OCI-LY1 (cell line): ENCODE measurements around the gene CAPN12.

Experiments
- CTCF ChIP-seq: fragments of 200-600 bp; sonication (generic), shearing (Covaris generic); IDR thresholded peaks from 2 replicates; pipeline ENCODE4 v1.5.1; 2017; ENCODE audit warnings: mild to moderate bottlenecking, antibody characterized with exemption, low read length, moderate library complexity, mixed read lengths
- EZH2 ChIP-seq: fragments of 200-600 bp; sonication (generic), shearing (Covaris generic); IDR thresholded peaks from 2 replicates; pipeline ENCODE4 v1.8.0; 2017; ENCODE audit warnings: borderline replicate concordance, mixed run types, mild to moderate bottlenecking, antibody characterized with exemption, low read length, moderate library complexity, mixed read lengths

- no peak for TF ChIP-seq CTCF
- TF ChIP-seq EZH2: no peak
Measured at GRCh38 chr19:38784224-38784623, 40.0 kb upstream of the CAPN12 start.
